Activated CD4-positive, alpha-beta T cell treated with anti-CD3 and anti-CD28 coated beads, Interleukin-2, amount 10 ng/mL, durations not matched to agents 24 days and 14 days (primary cell): Measurements from ENCODE around the gene DMC1. TPM values are rescaled to one million over a fixed set of nuclear protein-coding genes. Genes with fewer than 3 reads are reported as not detected.

Experiments used
- DNase-seq: peaks from one replicate; pipeline ENCODE4 v3.0.0; 2022
- H3K27ac Mint-ChIP-seq: one replicate; pipeline ENCODE4 v1.8.0; 2022; ENCODE audit warnings: mild to moderate bottlenecking, mixed read lengths
- H3K27me3 Mint-ChIP-seq: one replicate; pipeline ENCODE4 v1.8.0; 2022; ENCODE audit warnings: mixed read lengths
- H3K36me3 Mint-ChIP-seq: one replicate; pipeline ENCODE4 v1.8.0; 2022; ENCODE audit warnings: low read depth, mild to moderate bottlenecking, mixed read lengths
- H3K4me1 Mint-ChIP-seq: one replicate; pipeline ENCODE4 v1.8.0; 2021; ENCODE audit warnings: mixed read lengths
- H3K4me3 Mint-ChIP-seq: one replicate; pipeline ENCODE4 v1.8.0; 2022; ENCODE audit warnings: mild to moderate bottlenecking, moderate library complexity, mixed read lengths
- H3K9me3 Mint-ChIP-seq: one replicate; pipeline ENCODE4 v1.8.0; 2021; ENCODE audit warnings: mixed read lengths
- intact Hi-C: fragments of 100-400 bp; cut with micrococcal nuclease; formaldehyde crosslinking; loops from one replicate; pipeline ENCODE4 v1.15.1; 2023
- total RNA-seq: library from RNA; stranded (reverse); gene quantifications from 2 replicates; pipeline ENCODE4 v1.2.3, GENCODE V29; 2022

Gene DMC1
- total RNA-seq, 1 donor from 2014 or later, result 14.3 TPM

GRCh38 chr22:38501797-38502672 lies 67.9 kb downstream of the DMC1 start:
- Mint-ChIP-seq H3K27ac (no peak overlapping the region), H3K9me3 (peaks cover 4% of the 10 kb centered on the region), H3K27me3 (no peaks in the 10 kb centered on the region), H3K4me1 (peaks cover 59% of the 10 kb centered on the region), H3K36me3 (peaks cover 74% of the 10 kb centered on the region), H3K4me3 (peak overlapping the region; percentile 99)
- intact Hi-C loops, result no loop called here
- no peak for DNase-seq

GRCh38 chr22:38497869-38498268 lies 72.1 kb downstream of the DMC1 start:
- Mint-ChIP-seq H3K27ac (no peak overlapping the region), H3K27me3 (no peaks in the 10 kb centered on the region), H3K9me3 (no peaks in the 10 kb centered on the region), H3K36me3 (peaks cover 80% of the 10 kb centered on the region), H3K4me1 (peaks cover 44% of the 10 kb centered on the region), H3K4me3 (no peak overlapping the region)
- no peak for DNase-seq
- intact Hi-C loops, result no loop called here

- intact Hi-C loops, result no loop called here
- Mint-ChIP-seq H3K36me3 (peaks cover 75% of the 10 kb centered on the region), H3K4me1 (peaks cover 38% of the 10 kb centered on the region), H3K27me3 (no peaks in the 10 kb centered on the region), H3K9me3 (no peaks in the 10 kb centered on the region), H3K27ac (peak overlapping the region; percentile 37), H3K4me3 (no peak overlapping the region)
- no peak for DNase-seq
Measured at GRCh38 chr22:38494939-38495338, 75.0 kb downstream of the DMC1 start.

- H3K36me3 Mint-ChIP-seq, result peaks cover 77% of the 10 kb centered on the region
- H3K4me1 Mint-ChIP-seq, result peaks cover 40% of the 10 kb centered on the region
Measured at GRCh38 chr22:38494498-38494897, 75.5 kb downstream of the DMC1 start.

GRCh38 chr22:38491707-38492348 lies 78.2 kb downstream of the DMC1 start:
- no peak overlapping the region for H3K27ac Mint-ChIP-seq
- H3K36me3 Mint-ChIP-seq, result peaks cover 79% of the 10 kb centered on the region
- no peaks in the 10 kb centered on the region for H3K9me3 Mint-ChIP-seq
- intact Hi-C loops, result loop anchor here (2.0 kb wide), 1 partner anchor 15 kb away; the partner anchor contains the start of gene DDX17
- no peak overlapping the region for H3K4me3 Mint-ChIP-seq
- DNase-seq, result no peak
- H3K4me1 Mint-ChIP-seq, result peaks cover 34% of the 10 kb centered on the region
- H3K27me3 Mint-ChIP-seq, result no peaks in the 10 kb centered on the region

More at GRCh38 chr22:38494498-38494897, 75.5 kb downstream of the DMC1 start:
- H3K9me3 Mint-ChIP-seq, result no peaks in the 10 kb centered on the region
- no peak for DNase-seq
- H3K27me3 Mint-ChIP-seq, result no peaks in the 10 kb centered on the region
- no peak overlapping the region for H3K4me3 Mint-ChIP-seq
- H3K27ac Mint-ChIP-seq, result peak overlapping the region; percentile 37
- intact Hi-C loops, result no loop called here

- Mint-ChIP-seq H3K9me3 (no peaks in the 10 kb centered on the region), H3K4me3 (no peak overlapping the region), H3K36me3 (peaks cover 81% of the 10 kb centered on the region), H3K4me1 (peaks cover 35% of the 10 kb centered on the region), H3K27ac (peak overlapping the region; percentile 84), H3K27me3 (no peaks in the 10 kb centered on the region)
- intact Hi-C loops, result loop anchor here (2.0 kb wide), 1 partner anchor 16 kb away; the partner anchor contains the start of gene DDX17
- DNase-seq, result no peak
Measured at GRCh38 chr22:38490915-38491314, 79.1 kb downstream of the DMC1 start.

GRCh38 chr22:38490475-38490874 lies 79.5 kb downstream of the DMC1 start:
- H3K9me3 Mint-ChIP-seq, result no peaks in the 10 kb centered on the region
- peaks cover 82% of the 10 kb centered on the region for H3K36me3 Mint-ChIP-seq
- intact Hi-C loops, result loop anchor here (2.0 kb wide), 1 partner anchor 16 kb away; the partner anchor contains the start of gene DDX17
- H3K4me3 Mint-ChIP-seq, result no peak overlapping the region
- H3K4me1 Mint-ChIP-seq, result peaks cover 36% of the 10 kb centered on the region
- peak overlapping the region; percentile 84 for H3K27ac Mint-ChIP-seq
- no peaks in the 10 kb centered on the region for H3K27me3 Mint-ChIP-seq
- DNase-seq, result no peak

- H3K27ac Mint-ChIP-seq, result peak overlapping the region; percentile 48
- H3K4me3 Mint-ChIP-seq, result peak overlapping the region; percentile 19
- peaks cover 83% of the 10 kb centered on the region for H3K36me3 Mint-ChIP-seq
- no peak for DNase-seq
- H3K27me3 Mint-ChIP-seq, result no peaks in the 10 kb centered on the region
- intact Hi-C loops, result loop anchor here (2.0 kb wide), 1 partner anchor 17 kb away; the partner anchor contains the start of gene DDX17
- H3K4me1 Mint-ChIP-seq, result peaks cover 36% of the 10 kb centered on the region
- H3K9me3 Mint-ChIP-seq, result no peaks in the 10 kb centered on the region
Measured at GRCh38 chr22:38489561-38490145, 80.3 kb downstream of the DMC1 start.

GRCh38 chr22:38489142-38489541 lies 80.8 kb downstream of the DMC1 start:
- no peak overlapping the region for H3K4me3 Mint-ChIP-seq
- DNase-seq, result no peak
- H3K27me3 Mint-ChIP-seq, result no peaks in the 10 kb centered on the region
- H3K36me3 Mint-ChIP-seq, result peaks cover 83% of the 10 kb centered on the region
- no peak overlapping the region for H3K27ac Mint-ChIP-seq
- no peaks in the 10 kb centered on the region for H3K9me3 Mint-ChIP-seq
- intact Hi-C loops, result no loop called here
- peaks cover 37% of the 10 kb centered on the region for H3K4me1 Mint-ChIP-seq

GRCh38 chr22:38487946-38488345 lies 82.0 kb downstream of the DMC1 start:
- Mint-ChIP-seq H3K9me3 (no peaks in the 10 kb centered on the region), H3K4me3 (no peak overlapping the region)
- intact Hi-C loops, result no loop called here

GRCh38 chr22:38485783-38486182 lies 84.2 kb downstream of the DMC1 start:
- intact Hi-C loops, result no loop called here
- peaks cover 27% of the 10 kb centered on the region for H3K4me1 Mint-ChIP-seq
- H3K4me3 Mint-ChIP-seq, result no peak overlapping the region
- H3K9me3 Mint-ChIP-seq, result no peaks in the 10 kb centered on the region
- DNase-seq, result no peak
- H3K36me3 Mint-ChIP-seq, result peaks cover 88% of the 10 kb centered on the region
- no peaks in the 10 kb centered on the region for H3K27me3 Mint-ChIP-seq
- peak overlapping the region; percentile 62 for H3K27ac Mint-ChIP-seq

More at GRCh38 chr22:38487946-38488345, 82.0 kb downstream of the DMC1 start:
- DNase-seq, result no peak
- peak overlapping the region; percentile 76 for H3K27ac Mint-ChIP-seq
- no peaks in the 10 kb centered on the region for H3K27me3 Mint-ChIP-seq
- peaks cover 82% of the 10 kb centered on the region for H3K36me3 Mint-ChIP-seq
- peaks cover 37% of the 10 kb centered on the region for H3K4me1 Mint-ChIP-seq

GRCh38 chr22:38484244-38484643 lies 85.7 kb downstream of the DMC1 start:
- intact Hi-C loops, result no loop called here
- Mint-ChIP-seq H3K4me3 (no peak overlapping the region), H3K36me3 (peaks cover 79% of the 10 kb centered on the region)

GRCh38 chr22:38482662-38483308 lies 87.2 kb downstream of the DMC1 start:
- Mint-ChIP-seq H3K36me3 (peaks cover 68% of the 10 kb centered on the region), H3K27me3 (no peaks in the 10 kb centered on the region), H3K27ac (no peak overlapping the region), H3K4me1 (peaks cover 12% of the 10 kb centered on the region), H3K4me3 (no peak overlapping the region), H3K9me3 (no peaks in the 10 kb centered on the region)
- intact Hi-C loops, result no loop called here
- no peak for DNase-seq

More at GRCh38 chr22:38484244-38484643, 85.7 kb downstream of the DMC1 start:
- Mint-ChIP-seq H3K4me1 (peaks cover 20% of the 10 kb centered on the region), H3K27me3 (no peaks in the 10 kb centered on the region), H3K27ac (peak overlapping the region; percentile 57), H3K9me3 (no peaks in the 10 kb centered on the region)
- no peak for DNase-seq
